Medulla oblongata (tissue), 1 donor: ENCODE measurements around the gene SPTBN1.
A peak's percentile ranks its signal among the peaks of the same experiment; 100 is the strongest.

ENCODE experiments used
- DNase-seq: peaks from one replicate; pipeline ENCODE4 v3.0.0-alpha.2; 2015; ENCODE audit errors: extremely low spot score

The SPTBN1 gene

GRCh38 chr2:54574107-54574859 is 118.2 kb downstream of the SPTBN1 start:
- DNase-seq: no peak

GRCh38 chr2:54574860-54575247 is 118.7 kb downstream of the SPTBN1 start:
- DNase-seq: no peak

GRCh38 chr2:54575379-54575888 is 119.3 kb downstream of the SPTBN1 start:
- no peak for DNase-seq

- peak; percentile 55 for DNase-seq
These were observed 120.9 kb downstream of the SPTBN1 start for GRCh38 chr2:54577035-54577434.

- no peak for DNase-seq
These were observed 122.0 kb downstream of the SPTBN1 start for GRCh38 chr2:54577944-54578647.

- no peak for DNase-seq
These were observed 122.5 kb downstream of the SPTBN1 start for GRCh38 chr2:54578648-54579045.

- no peak for DNase-seq
These were observed 123.0 kb downstream of the SPTBN1 start for GRCh38 chr2:54579061-54579681.

- no peak for DNase-seq
These were observed 123.8 kb downstream of the SPTBN1 start for GRCh38 chr2:54579682-54580620.

GRCh38 chr2:54581326-54582039 is 125.4 kb downstream of the SPTBN1 start:
- no peak for DNase-seq

- no peak for DNase-seq
These were observed 126.9 kb downstream of the SPTBN1 start for GRCh38 chr2:54582987-54583386.

- DNase-seq: no peak
These were observed 128.5 kb downstream of the SPTBN1 start for GRCh38 chr2:54584598-54584997.

GRCh38 chr2:54585136-54585733 is 129.1 kb downstream of the SPTBN1 start:
- DNase-seq: no peak

- DNase-seq: no peak
These were observed 129.9 kb downstream of the SPTBN1 start for GRCh38 chr2:54586062-54586461.

GRCh38 chr2:54586494-54586893 is 130.4 kb downstream of the SPTBN1 start:
- no peak for DNase-seq

- no peak for DNase-seq
These were observed 131.3 kb downstream of the SPTBN1 start for GRCh38 chr2:54587171-54588016.

- no peak for DNase-seq
These were observed 132.2 kb downstream of the SPTBN1 start for GRCh38 chr2:54588244-54588899.

GRCh38 chr2:54589038-54589339 is 132.9 kb downstream of the SPTBN1 start:
- no peak for DNase-seq

GRCh38 chr2:54589340-54590215 is 133.5 kb downstream of the SPTBN1 start:
- no peak for DNase-seq
